Trophoblast cell (in vitro differentiated cells and primary cell): Measurements from ENCODE around the gene CDK15.
A peak's percentile ranks its signal among the peaks of the same experiment; 100 is the strongest.

Experiments
- DNase-seq, 2 donors: peaks; one replicate each; pipeline ENCODE4 v3.0.0-alpha.2; 2016
- H2AFZ ChIP-seq: 2 replicates; pipeline ENCODE4 v1.6.1; 2013; ENCODE audit warnings: low read length, moderate library complexity, mild to moderate bottlenecking; ENCODE audit not compliant: insufficient read depth, poor library complexity
- H2AK5ac ChIP-seq: 2 replicates; pipeline ENCODE4 v1.6.1; 2013; ENCODE audit warnings: mild to moderate bottlenecking, low read length
- H2BK120ac ChIP-seq: 2 replicates; pipeline ENCODE4 v1.6.1; 2013; ENCODE audit warnings: low read length, mild to moderate bottlenecking, moderate library complexity; ENCODE audit not compliant: insufficient read depth, poor library complexity
- H2BK12ac ChIP-seq: 2 replicates; pipeline ENCODE4 v1.6.1; 2013; ENCODE audit warnings: mild to moderate bottlenecking, low read length, moderate library complexity
- H2BK5ac ChIP-seq: 2 replicates; pipeline ENCODE4 v1.6.1; 2013; ENCODE audit warnings: low read length, low read depth, moderate library complexity, mild to moderate bottlenecking; ENCODE audit not compliant: poor library complexity
- H3K14ac ChIP-seq: 2 replicates; pipeline ENCODE4 v1.6.1; 2013; ENCODE audit warnings: mild to moderate bottlenecking, low read length
- H3K18ac ChIP-seq: 2 replicates; pipeline ENCODE4 v1.6.1; 2013; ENCODE audit warnings: mild to moderate bottlenecking, low read length
- H3K23ac ChIP-seq: 2 replicates; pipeline ENCODE4 v1.6.1; 2013; ENCODE audit warnings: low read length
- H3K27ac ChIP-seq: 2 replicates; pipeline ENCODE4 v1.5.1; 2013; ENCODE audit warnings: low read depth, mild to moderate bottlenecking, inconsistent platforms, low read length, moderate library complexity
- H3K27me3 ChIP-seq: 2 replicates; pipeline ENCODE4 v1.6.1; 2013; ENCODE audit warnings: inconsistent platforms, mild to moderate bottlenecking, low read length, moderate library complexity; ENCODE audit not compliant: insufficient read depth
- H3K36me3 ChIP-seq, 2 experiments: 1 replicate in 1 of 2; 2 replicates in 1 of 2; pipeline ENCODE4 v1.6.1; 2013; ENCODE audit warnings: low read length in 2 of 2, mild to moderate bottlenecking in 2 of 2, moderate library complexity in 1 of 2; ENCODE audit not compliant: insufficient read depth in 2 of 2, control insufficient read depth in 1 of 2
- H3K4ac ChIP-seq: 2 replicates; pipeline ENCODE4 v1.6.1; 2013; ENCODE audit warnings: low read depth, mild to moderate bottlenecking, low read length, moderate library complexity
- H3K4me1 ChIP-seq, 2 experiments: 1 replicate in 1 of 2; 2 replicates in 1 of 2; pipeline ENCODE4 v1.6.1; 2013; ENCODE audit warnings: low read length in 2 of 2, mild to moderate bottlenecking in 2 of 2, moderate library complexity in 1 of 2; ENCODE audit not compliant: insufficient read depth in 2 of 2, control insufficient read depth in 1 of 2
- H3K4me2 ChIP-seq: 2 replicates; pipeline ENCODE4 v1.6.1; 2013; ENCODE audit warnings: inconsistent platforms, mild to moderate bottlenecking, low read length, moderate library complexity
- H3K4me3 ChIP-seq: 2 replicates; pipeline ENCODE4 v1.5.1; 2013; ENCODE audit warnings: mild to moderate bottlenecking, low read depth, low read length, inconsistent platforms
- H3K79me1 ChIP-seq: one replicate; pipeline ENCODE4 v1.6.1; 2013; ENCODE audit warnings: low read length
- H3K79me2 ChIP-seq: 2 replicates; pipeline ENCODE4 v1.6.1; 2013; ENCODE audit warnings: low read length, mild to moderate bottlenecking; ENCODE audit not compliant: control insufficient read depth, insufficient read depth, poor library complexity
- H3K9ac ChIP-seq: 2 replicates; pipeline ENCODE4 v1.6.1; 2013; ENCODE audit warnings: mild to moderate bottlenecking, low read length
- H3K9me3 ChIP-seq: 2 replicates; pipeline ENCODE4 v1.6.1; 2013; ENCODE audit warnings: low read depth, mild to moderate bottlenecking, control low read depth, inconsistent platforms, low read length; ENCODE audit not compliant: insufficient read depth
- H4K12ac ChIP-seq: 2 replicates; pipeline ENCODE4 v1.6.1; 2013; ENCODE audit warnings: low read depth, mild to moderate bottlenecking, low read length, moderate library complexity
- H4K8ac ChIP-seq: 2 replicates; pipeline ENCODE4 v1.6.1; 2013; ENCODE audit warnings: low read depth, mild to moderate bottlenecking, low read length, moderate library complexity
- H4K91ac ChIP-seq: one replicate; pipeline ENCODE4 v1.6.1; 2013; ENCODE audit warnings: low read depth, mild to moderate bottlenecking, low read length, moderate library complexity
- WGBS: extraction: QIAGEN DNeasy Blood & Tissue Kit; methylation state at CpG from one replicate; pipeline ENCODE4 v1.1.7; 2013; ENCODE audit warnings: missing lambda C conversion rate; ENCODE audit not compliant: insufficient read length, insufficient coverage; ENCODE audit errors: extremely low coverage; 5-methylcytosine and 5-hydroxymethylcytosine counted together

The CDK15 gene

GRCh38 chr2:201777043-201777442, 29.3 kb upstream of the CDK15 start:
- Histone ChIP-seq H3K14ac (no peak overlapping the region), H3K36me3 (no peaks in the 10 kb centered on the region), H3K79me2 (peaks cover 7% of the 10 kb centered on the region), H4K91ac (no peak overlapping the region), H3K4ac (no peak overlapping the region), H2BK5ac (no peak overlapping the region), H3K79me1 (peaks cover 7% of the 10 kb centered on the region), H3K4me3 (no peak overlapping the region), H2AFZ (no peak overlapping the region), H4K8ac (no peak overlapping the region), H3K23ac (no peak overlapping the region), H3K18ac (no peak overlapping the region), H4K12ac (no peak overlapping the region), H3K9me3 (no peaks in the 10 kb centered on the region), H3K4me2 (no peak overlapping the region), H3K9ac (no peak overlapping the region), H3K27ac (no peak overlapping the region), H2AK5ac (no peak overlapping the region), H3K4me1 (peaks cover 0 to 4% of the 10 kb centered on the region in 2 experiments), H2BK120ac (no peak overlapping the region), H2BK12ac (no peak overlapping the region), H3K27me3 (no peaks in the 10 kb centered on the region)
- peak; percentile 17 to 46 for DNase-seq

GRCh38 chr2:201777869-201778268, 28.5 kb upstream of the CDK15 start:
- no peak overlapping the region for H3K4me3 ChIP-seq
- H4K12ac ChIP-seq: no peak overlapping the region
- H3K9me3 ChIP-seq: no peaks in the 10 kb centered on the region
- no peak overlapping the region for H3K4ac ChIP-seq
- H3K4me1 ChIP-seq: peaks cover 0 to 4% of the 10 kb centered on the region in 2 experiments
- H3K23ac ChIP-seq: no peak overlapping the region
- H3K27ac ChIP-seq: no peak overlapping the region
- no peak overlapping the region for H3K9ac ChIP-seq
- H2AK5ac ChIP-seq: no peak overlapping the region
- no peak overlapping the region for H3K18ac ChIP-seq
- H4K8ac ChIP-seq: no peak overlapping the region
- H3K36me3 ChIP-seq: no peaks in the 10 kb centered on the region
- H3K14ac ChIP-seq: no peak overlapping the region
- H2BK5ac ChIP-seq: no peak overlapping the region
- H2BK120ac ChIP-seq: no peak overlapping the region
- DNase-seq: no peak
- H2BK12ac ChIP-seq: no peak overlapping the region
- H3K27me3 ChIP-seq: no peaks in the 10 kb centered on the region
- H3K79me2 ChIP-seq: peaks cover 7% of the 10 kb centered on the region
- no peak overlapping the region for H2AFZ ChIP-seq
- peaks cover 7% of the 10 kb centered on the region for H3K79me1 ChIP-seq
- no peak overlapping the region for H3K4me2 ChIP-seq
- no peak overlapping the region for H4K91ac ChIP-seq

- H3K18ac ChIP-seq: peak overlapping the region; percentile 24
- H2AFZ ChIP-seq: peak overlapping the region; percentile 97
- H4K12ac ChIP-seq: peak overlapping the region; percentile 15
- peak overlapping the region; percentile 81 for H3K4me2 ChIP-seq
- H3K9ac ChIP-seq: peak overlapping the region; percentile 75
- H3K14ac ChIP-seq: peak overlapping the region; percentile 93
- no CpG with 5 or more reads among the region's 22 CpGs for WGBS
- no peaks in the 10 kb centered on the region for H3K27me3 ChIP-seq
- H3K27ac ChIP-seq: peak overlapping the region; percentile 94
- peak overlapping the region; percentile 1 for H2AK5ac ChIP-seq
- no peaks in the 10 kb centered on the region for H3K36me3 ChIP-seq
- H3K4me3 ChIP-seq: peak overlapping the region; percentile 87
- peak overlapping the region; percentile 94 for H2BK5ac ChIP-seq
- H4K91ac ChIP-seq: peak overlapping the region; percentile 79
- H3K79me2 ChIP-seq: peaks cover 7% of the 10 kb centered on the region
- H3K9me3 ChIP-seq: no peaks in the 10 kb centered on the region
- H3K4me1 ChIP-seq: peaks cover 0 to 4% of the 10 kb centered on the region in 2 experiments
- peaks cover 7% of the 10 kb centered on the region for H3K79me1 ChIP-seq
- H2BK12ac ChIP-seq: no peak overlapping the region
- peak overlapping the region; percentile 9 for H2BK120ac ChIP-seq
- H4K8ac ChIP-seq: peak overlapping the region; percentile 95
- H3K4ac ChIP-seq: peak overlapping the region; percentile 11
- no peak for DNase-seq
- H3K23ac ChIP-seq: no peak overlapping the region
Measured at GRCh38 chr2:201779901-201780673, 26.2 kb upstream of the CDK15 start.

- H3K79me2 ChIP-seq: peaks cover 5% of the 10 kb centered on the region
- H2BK120ac ChIP-seq: peak within 1 kb of the TSS; percentile 9
- H3K18ac ChIP-seq: peak within 1 kb of the TSS; percentile 24
- no CpG with 5 or more reads among the region's 60 CpGs for WGBS
- peak within 1 kb of the TSS; percentile 11 for H3K4ac ChIP-seq
- H3K27ac ChIP-seq: peak within 1 kb of the TSS; percentile 94
- peak within 1 kb of the TSS; percentile 97 for H2AFZ ChIP-seq
- peak within 1 kb of the TSS; percentile 75 for H3K9ac ChIP-seq
- H3K27me3 ChIP-seq: no peaks in the 10 kb centered on the region
- H2BK12ac ChIP-seq: no peak within 1 kb of the TSS
- H2BK5ac ChIP-seq: peak within 1 kb of the TSS; percentile 94
- H3K4me3 ChIP-seq: peak within 1 kb of the TSS; percentile 87
- no peak within 1 kb of the TSS for H3K23ac ChIP-seq
- peak within 1 kb of the TSS; percentile 1 for H2AK5ac ChIP-seq
- no peaks in the 10 kb centered on the region for H3K9me3 ChIP-seq
- peak within 1 kb of the TSS; percentile 90 for H3K4me2 ChIP-seq
- peak within 1 kb of the TSS; percentile 95 for H4K8ac ChIP-seq
- peaks cover 7% of the 10 kb centered on the region for H3K79me1 ChIP-seq
- H3K14ac ChIP-seq: peak within 1 kb of the TSS; percentile 93
- H4K91ac ChIP-seq: peak within 1 kb of the TSS; percentile 79
- DNase-seq: peak; percentile 99 to 100
- no peaks in the 10 kb centered on the region for H3K36me3 ChIP-seq
- peak within 1 kb of the TSS; percentile 68 for H4K12ac ChIP-seq
- peaks cover 0 to 4% of the 10 kb centered on the region in 2 experiments for H3K4me1 ChIP-seq
Measured at GRCh38 chr2:201780674-201781493, 25.5 kb upstream of the CDK15 start, which contains the start of gene ALS2. Gene ALS2, minus strand, starts transcription at chr2:201780933. Its CDS starts 12,048 bp downstream, at chr2:201768885.
